ENCODE data around the gene UBE2J2.
A peak's percentile ranks its signal among the peaks of the same experiment; 100 is the strongest.

Gene UBE2J2

GRCh38 chr1:1232796-1233566 lies 40.7 kb downstream of the UBE2J2 start:
- no peak for TF ChIP-seq CTCF (IDR thresholded peaks at IDR 0.05; ENCODE audit: borderline replicate concordance, control extremely low read depth, extremely low read depth, insufficient read depth, missing control alignments)
- in situ Hi-C loops (cut with MboI; ENCODE audit: low sequenced_read_pairs, unreplicated experiment): no loop called here
- no peak for DNase-seq (ENCODE audit: low spot score)

- TF ChIP-seq CTCF (IDR thresholded peaks at IDR 0.05; ENCODE audit: borderline replicate concordance, control extremely low read depth, extremely low read depth, insufficient read depth, missing control alignments): no peak
- in situ Hi-C loops (cut with MboI; ENCODE audit: low sequenced_read_pairs, unreplicated experiment): no loop called here
- DNase-seq (ENCODE audit: low spot score): no peak
These were observed 41.4 kb downstream of the UBE2J2 start, which contains the start of gene B3GALT6 for GRCh38 chr1:1232208-1232795. Gene B3GALT6 (plus strand): TSS chr1:1232237. CDS start chr1:1232279, 42 bp downstream.

GRCh38 chr1:1231400-1232207 lies 42.0 kb downstream of the UBE2J2 start, which contains the start of gene SDF4:
Gene SDF4 (minus strand): TSS chr1:1232001. CDS start chr1:1228772, 3,229 bp downstream.
- DNase-seq (ENCODE audit: low spot score): peak; percentile 100
- in situ Hi-C loops (cut with MboI; ENCODE audit: low sequenced_read_pairs, unreplicated experiment): no loop called here
- TF ChIP-seq CTCF (IDR thresholded peaks at IDR 0.05; ENCODE audit: borderline replicate concordance, control extremely low read depth, extremely low read depth, insufficient read depth, missing control alignments): no peak

GRCh38 chr1:1230656-1231399 lies 42.8 kb downstream of the UBE2J2 start:
- no peak for DNase-seq (ENCODE audit: low spot score)
- in situ Hi-C loops (cut with MboI; ENCODE audit: low sequenced_read_pairs, unreplicated experiment): no loop called here
- TF ChIP-seq CTCF (IDR thresholded peaks at IDR 0.05; ENCODE audit: borderline replicate concordance, control extremely low read depth, extremely low read depth, insufficient read depth, missing control alignments): no peak

GRCh38 chr1:1229770-1230169 lies 43.9 kb downstream of the UBE2J2 start:
- no peak for TF ChIP-seq CTCF (IDR thresholded peaks at IDR 0.05; ENCODE audit: borderline replicate concordance, control extremely low read depth, extremely low read depth, insufficient read depth, missing control alignments)
- in situ Hi-C loops (cut with MboI; ENCODE audit: low sequenced_read_pairs, unreplicated experiment): no loop called here
- no peak for DNase-seq (ENCODE audit: low spot score)
